ENCODE data around the gene PHF2.

PHF2 gene

DNA sequence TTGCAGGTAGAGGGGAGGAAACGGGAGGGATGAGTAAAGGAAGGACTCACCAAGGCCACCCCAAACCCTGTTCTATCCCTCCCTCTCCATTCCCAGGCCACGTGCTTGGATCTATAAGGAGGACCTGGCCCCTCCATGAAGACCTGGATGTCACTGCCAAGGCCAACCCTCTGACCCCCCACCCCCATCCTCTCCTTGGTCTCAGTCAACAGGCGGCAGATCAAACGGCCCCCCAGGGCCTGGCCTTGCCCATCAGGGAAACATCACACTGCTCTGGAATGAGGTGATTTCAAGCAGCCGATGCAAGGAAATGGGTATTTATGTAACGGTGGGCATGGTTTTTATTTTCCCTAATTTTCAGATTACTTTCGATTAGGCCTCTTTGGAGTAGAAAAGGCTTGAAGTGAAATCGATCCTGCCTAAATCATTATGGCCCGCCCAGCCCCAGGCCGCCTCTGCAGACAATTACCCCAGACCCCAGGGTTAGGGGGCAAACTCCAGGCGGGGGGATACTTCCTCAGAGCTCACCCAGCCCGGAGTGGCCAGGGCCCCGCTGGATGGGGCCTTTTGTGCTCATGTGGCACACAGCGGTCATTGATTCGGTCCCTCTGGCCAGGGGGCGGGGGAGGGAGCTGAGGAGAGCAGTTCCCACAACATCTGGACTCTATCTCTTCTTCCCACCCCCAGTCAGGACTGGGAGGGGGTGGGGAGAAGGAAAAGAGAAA lies 125.3 kb downstream of the PHF2 start:
- CTCF ChIA-PET, result no interaction called here
- no peak overlapping the region for H3K27ac ChIP-seq
- no peak for DNase-seq (ENCODE audit: low spot score)
- POLR2A ChIA-PET (ENCODE audit: low non-redundant PET), result no interaction called here
- TF ChIP-seq, protein P1, sequence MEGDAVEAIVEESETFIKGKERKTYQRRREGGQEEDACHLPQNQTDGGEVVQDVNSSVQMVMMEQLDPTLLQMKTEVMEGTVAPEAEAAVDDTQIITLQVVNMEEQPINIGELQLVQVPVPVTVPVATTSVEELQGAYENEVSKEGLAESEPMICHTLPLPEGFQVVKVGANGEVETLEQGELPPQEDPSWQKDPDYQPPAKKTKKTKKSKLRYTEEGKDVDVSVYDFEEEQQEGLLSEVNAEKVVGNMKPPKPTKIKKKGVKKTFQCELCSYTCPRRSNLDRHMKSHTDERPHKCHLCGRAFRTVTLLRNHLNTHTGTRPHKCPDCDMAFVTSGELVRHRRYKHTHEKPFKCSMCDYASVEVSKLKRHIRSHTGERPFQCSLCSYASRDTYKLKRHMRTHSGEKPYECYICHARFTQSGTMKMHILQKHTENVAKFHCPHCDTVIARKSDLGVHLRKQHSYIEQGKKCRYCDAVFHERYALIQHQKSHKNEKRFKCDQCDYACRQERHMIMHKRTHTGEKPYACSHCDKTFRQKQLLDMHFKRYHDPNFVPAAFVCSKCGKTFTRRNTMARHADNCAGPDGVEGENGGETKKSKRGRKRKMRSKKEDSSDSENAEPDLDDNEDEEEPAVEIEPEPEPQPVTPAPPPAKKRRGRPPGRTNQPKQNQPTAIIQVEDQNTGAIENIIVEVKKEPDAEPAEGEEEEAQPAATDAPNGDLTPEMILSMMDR (conservative IDR thresholded peaks at IDR 0.05; ENCODE audit: low read depth), result no peak

DNA sequence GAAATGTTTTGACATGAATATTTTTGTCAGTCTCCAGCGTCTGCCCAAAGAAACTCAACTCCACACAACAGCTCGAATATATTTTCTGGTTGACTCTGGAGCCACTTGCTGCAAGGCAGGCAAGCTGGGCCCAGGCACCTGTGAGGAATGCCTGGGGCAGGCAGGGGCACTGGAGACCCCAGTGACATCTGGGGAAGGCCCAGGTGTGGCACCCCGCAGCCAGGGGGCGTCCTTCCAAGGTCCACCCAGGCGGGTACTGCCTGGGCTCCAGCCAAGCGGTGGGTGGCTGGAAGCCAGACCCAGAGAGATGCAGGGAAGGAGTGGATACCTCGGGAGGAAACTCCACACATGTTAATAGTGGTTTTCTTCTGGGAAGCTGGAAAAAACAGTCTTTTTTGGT lies 125.9 kb downstream of the PHF2 start:
- CTCF ChIA-PET, result interaction anchor here (0.5 kb wide), 1 partner anchor 219 kb away, joined by 4 read pairs; no protein-coding TSS in a partner anchor

DNA sequence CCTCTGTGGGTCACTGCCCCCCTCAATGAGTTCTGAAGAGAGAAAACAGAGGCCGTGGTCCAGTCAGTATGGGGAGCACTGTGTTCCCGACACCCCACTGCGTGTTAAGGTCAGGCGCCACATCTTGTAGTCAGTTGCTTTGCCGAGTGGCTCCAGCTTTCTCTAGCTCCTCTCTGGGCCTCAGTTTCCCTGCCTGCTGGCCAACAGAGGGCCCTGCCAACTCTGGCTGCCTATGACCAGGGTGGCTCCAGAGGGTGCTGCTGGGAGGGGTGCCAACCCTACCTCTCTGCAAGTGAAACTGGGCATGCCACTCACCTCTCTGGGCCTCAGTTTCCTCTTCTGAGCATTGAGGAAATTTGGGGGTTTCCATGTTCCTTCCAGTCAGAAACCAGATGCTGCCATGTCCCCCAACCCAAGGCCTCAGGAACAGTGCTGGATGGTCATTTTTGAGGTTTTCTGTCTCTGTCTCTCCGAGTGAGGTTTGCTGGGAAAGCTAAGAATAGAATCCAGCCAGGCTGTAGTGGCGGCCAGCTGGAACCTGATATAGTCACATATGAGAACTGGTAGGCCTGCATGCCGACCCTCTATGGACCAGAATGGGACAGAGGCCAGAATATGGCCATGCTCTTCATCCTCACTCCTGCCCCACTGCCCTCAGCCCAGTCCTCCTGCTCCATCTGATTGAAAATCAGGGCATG lies 132.1 kb downstream of the PHF2 start:
- no peak for DNase-seq (ENCODE audit: low spot score)
- ChIA-PET POLR2A (ENCODE audit: low non-redundant PET) (no interaction called here), CTCF (interaction anchor here (0.6 kb wide), 1 partner anchor 27 kb away, joined by 3 read pairs; no protein-coding TSS in a partner anchor)
- TF ChIP-seq, protein P1 (conservative IDR thresholded peaks at IDR 0.05; ENCODE audit: low read depth), result no peak
- H3K27ac ChIP-seq, result no peak overlapping the region

More for the DNA sequence above, 125.9 kb downstream of the PHF2 start:
- H3K27ac ChIP-seq, result no peak overlapping the region
- POLR2A ChIA-PET (ENCODE audit: low non-redundant PET), result no interaction called here
- DNase-seq (ENCODE audit: low spot score), result no peak
- TF ChIP-seq, protein P1 (conservative IDR thresholded peaks at IDR 0.05; ENCODE audit: low read depth), result no peak

DNA sequence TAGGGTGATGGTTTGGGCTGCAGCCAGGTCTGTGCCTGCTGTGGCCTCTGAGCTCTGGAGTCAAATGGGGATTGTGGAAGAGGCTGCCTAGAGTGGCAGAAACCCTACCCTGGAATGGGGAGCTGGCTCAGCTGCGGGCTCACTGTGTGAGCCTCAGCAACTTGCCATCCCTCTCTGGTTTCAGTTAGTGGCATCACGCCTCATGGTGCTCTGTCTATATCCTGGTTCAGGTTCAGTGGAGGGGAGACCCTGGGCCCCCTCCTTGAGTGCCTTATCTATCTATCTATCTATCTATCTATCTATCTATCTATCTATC lies 132.6 kb downstream of the PHF2 start:
- ChIA-PET CTCF (no interaction called here), POLR2A (ENCODE audit: low non-redundant PET) (no interaction called here)
- DNase-seq (ENCODE audit: low spot score), result no peak
- TF ChIP-seq, protein P1 (conservative IDR thresholded peaks at IDR 0.05; ENCODE audit: low read depth), result no peak
- H3K27ac ChIP-seq, result no peak overlapping the region

DNA sequence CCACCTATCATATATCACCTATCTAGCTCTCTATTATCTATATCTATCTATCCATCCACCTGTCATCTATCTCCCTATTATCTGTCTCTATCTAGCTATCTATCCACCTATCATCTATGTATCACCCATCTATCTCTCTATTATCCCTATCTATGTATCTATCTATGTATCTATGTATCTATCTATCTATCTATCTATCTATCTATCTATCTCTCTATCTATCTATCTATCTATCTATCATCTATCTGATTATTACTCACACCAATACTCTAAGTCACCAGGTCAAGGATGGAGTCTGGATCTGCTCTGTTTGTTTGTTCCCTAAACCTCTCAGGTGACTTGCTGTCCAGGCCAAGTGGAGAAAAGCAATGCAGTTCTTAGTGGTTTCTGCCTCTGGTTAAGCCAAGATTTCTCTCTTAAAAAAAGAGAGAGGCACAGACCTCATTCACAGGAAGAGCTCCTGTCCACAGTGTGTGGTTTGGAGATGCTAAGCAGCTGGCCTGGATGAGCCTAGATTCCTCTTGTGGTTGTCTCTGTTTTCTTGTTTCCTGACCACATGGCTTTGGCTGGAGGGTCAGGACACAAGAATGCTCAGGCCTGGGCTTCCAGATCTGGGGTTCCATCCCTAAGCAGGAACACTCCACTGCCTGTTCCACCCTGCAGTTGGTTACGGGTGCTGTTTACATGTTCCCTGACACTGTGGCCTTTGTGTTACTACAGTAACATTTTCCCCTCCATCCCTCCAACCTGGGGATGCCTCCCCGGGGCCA lies 133.4 kb downstream of the PHF2 start:
- POLR2A ChIA-PET (ENCODE audit: low non-redundant PET), result no interaction called here
- H3K27ac ChIP-seq, result no peak overlapping the region
- TF ChIP-seq, protein P1 (conservative IDR thresholded peaks at IDR 0.05; ENCODE audit: low read depth), result no peak
- DNase-seq (ENCODE audit: low spot score), result no peak
- CTCF ChIA-PET, result no interaction called here

DNA sequence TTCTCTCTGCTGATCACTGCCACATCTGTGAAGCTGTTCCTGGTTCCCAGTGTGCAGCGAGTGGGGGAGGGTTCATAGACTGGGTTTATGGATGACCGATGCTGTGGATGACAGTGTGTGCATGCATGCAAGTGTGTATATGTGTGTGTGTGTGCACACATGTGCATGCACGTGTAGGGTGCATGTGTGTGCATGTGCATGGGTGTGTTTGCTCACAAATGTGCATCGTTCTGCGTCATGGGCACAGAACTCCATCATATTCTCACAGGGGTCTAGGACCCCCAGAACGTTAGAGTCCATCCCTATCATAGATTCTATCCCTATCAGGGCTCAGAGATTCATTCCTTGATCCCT lies 134.0 kb downstream of the PHF2 start:
- TF ChIP-seq, protein P1 (conservative IDR thresholded peaks at IDR 0.05; ENCODE audit: low read depth), result no peak
- CTCF ChIA-PET, result no interaction called here
- POLR2A ChIA-PET (ENCODE audit: low non-redundant PET), result no interaction called here
- H3K27ac ChIP-seq, result no peak overlapping the region
- no peak for DNase-seq (ENCODE audit: low spot score)

Measured in RWPE1 (cell line).